HepG2 (cell line): Measurements from ENCODE around the gene TNKS1BP1. TPM values are rescaled to one million over a fixed set of nuclear protein-coding genes. Genes with fewer than 3 reads are reported as not detected.

ENCODE experiments used
- ATAC-seq: fragments of 200-7000 bp; cut with Tn5 transposase; 3 replicates; pipeline ENCODE4 v1.9.1; 2020; ENCODE audit warnings: mild to moderate bottlenecking, moderate library complexity
- BruUV-seq: library from RNA; stranded (reverse); fragments of 400-500 nt; replicated peaks from 2 replicates; lab custom pipeline; 2021; lab: Mats Ljungman, UMichigan
- CTCF ChIA-PET: fragments of 300-600 bp; formaldehyde crosslinking; extraction: SDS; loops from one replicate; lab custom pipeline; 2021; ENCODE audit warnings: low total read pairs, inconsistent platforms, low intra/inter-chr PET ratio; lab: Yijun Ruan, JAX
- POLR2A ChIA-PET: fragments of 350-600 bp; sonication (Branson Sonifier 250); formaldehyde crosslinking; loops from one replicate; lab custom pipeline; 2020; ENCODE audit warnings: antibody characterized with exemption, inconsistent platforms; lab: Yijun Ruan, JAX
- DNase-seq: peaks from one replicate; pipeline ENCODE4 v3.0.0-alpha.2; 2015; ENCODE audit warnings: low spot score
- FAIRE-seq: peaks from 3 replicates; lab custom pipeline; 2011; peaks lifted over from hg19 to GRCh38; lab: Jason Lieb, UNC
- H2AFZ ChIP-seq: one replicate; pipeline ENCODE4 v1.6.1; 2011; ENCODE audit warnings: low read length, inconsistent platforms
- H3K27ac ChIP-seq: fragments of 300-600 bp; 3 replicates; pipeline ENCODE4 v1.8.0; 2011; ENCODE audit warnings: mixed run types, mild to moderate bottlenecking, mixed read lengths, low read length, inconsistent platforms; ENCODE audit not compliant: insufficient read depth; ENCODE audit errors: extremely low read length
- H3K27me3 ChIP-seq, 2 experiments: fragments of 200-600 bp in 1 of 2; 2 replicates in 1 of 2; 3 replicates in 1 of 2; pipeline versions ENCODE4 v1.6.0 to v1.8.0; 2011; ENCODE audit warnings: low read length in 2 of 2, mild to moderate bottlenecking in 2 of 2, moderate library complexity in 2 of 2, inconsistent platforms in 1 of 2; ENCODE audit not compliant: insufficient read depth in 2 of 2, control insufficient read depth in 1 of 2
- H3K36me3 ChIP-seq, 2 experiments: fragments of 200-600 bp in 1 of 2; replicated peaks in 1 of 2; 2 replicates in 1 of 2; 3 replicates in 1 of 2; pipeline versions ENCODE4 v1.5.1 to v1.8.0; 2011; ENCODE audit warnings: low read length in 2 of 2, inconsistent platforms in 1 of 2; ENCODE audit not compliant: insufficient read depth in 2 of 2, control insufficient read depth in 1 of 2
- H3K4me1 ChIP-seq: 2 replicates; pipeline ENCODE4 v1.5.1; 2012; ENCODE audit warnings: low read length, inconsistent platforms; ENCODE audit not compliant: insufficient read depth
- H3K4me2 ChIP-seq: 2 replicates; pipeline ENCODE4 v1.6.0; 2011; ENCODE audit warnings: low read depth, low read length, inconsistent platforms
- H3K4me3 ChIP-seq, 3 experiments: fragments of 200-600 bp in 1 of 3; sonication (generic), shearing (Covaris generic) in 1 of 3; replicated peaks in 1 of 3; 2 replicates each; pipeline ENCODE4 v1.5.1; 2011 to 2016; ENCODE audit warnings: low read length in 3 of 3, inconsistent platforms in 2 of 3, low read depth in 2 of 3, mild to moderate bottlenecking in 2 of 3, control low read depth in 1 of 3, mixed read lengths in 1 of 3; ENCODE audit not compliant: insufficient read depth in 1 of 3
- H3K79me2 ChIP-seq: one replicate; pipeline ENCODE4 v1.6.1; 2011; ENCODE audit warnings: low read length, inconsistent platforms; ENCODE audit not compliant: insufficient read depth
- H3K9ac ChIP-seq: 2 replicates; pipeline ENCODE4 v1.6.0; 2011; ENCODE audit warnings: mild to moderate bottlenecking, low read depth, low read length, inconsistent platforms; ENCODE audit not compliant: insufficient read depth
- H3K9me3 ChIP-seq: 2 replicates; pipeline ENCODE4 v1.5.1; 2012; ENCODE audit warnings: mild to moderate bottlenecking, low read length
- H4K20me1 ChIP-seq: 2 replicates; pipeline ENCODE4 v1.6.0; 2011; ENCODE audit warnings: inconsistent platforms, mild to moderate bottlenecking, low read length, moderate library complexity; ENCODE audit not compliant: insufficient read depth
- FIP1L1 ChIP-seq: fragments of 200-400 bp; formaldehyde crosslinking; IDR thresholded peaks from 2 replicates; pipeline ENCODE4 v1.6.1; 2018; ENCODE audit warnings: low read depth, mild to moderate bottlenecking, low read length, moderate library complexity, borderline replicate concordance; ENCODE audit not compliant: insufficient read depth
- FOXM1 ChIP-seq: sonication (generic); formaldehyde crosslinking; IDR thresholded peaks from 2 replicates; pipeline ENCODE4 v1.5.0; 2020; ENCODE audit warnings: missing genetic modification reagents
- KMT2A ChIP-seq: sonication (generic); formaldehyde crosslinking; IDR thresholded peaks from 2 replicates; pipeline ENCODE4 v1.4.0; 2020; ENCODE audit warnings: missing genetic modification reagents
- LRRFIP1 ChIP-seq: sonication (generic); formaldehyde crosslinking; conservative IDR thresholded peaks from 2 replicates; pipeline ENCODE4 v1.4.0; 2020; ENCODE audit warnings: missing genetic modification reagents
- NFRKB ChIP-seq: fragments of 450-650 bp; IDR thresholded peaks from 2 replicates; pipeline ENCODE4 v1.6.1; 2017
- ONECUT2 ChIP-seq: sonication (generic); formaldehyde crosslinking; IDR thresholded peaks from 2 replicates; pipeline ENCODE4 v1.4.0; 2020; ENCODE audit warnings: missing genetic modification reagents
- SIN3A ChIP-seq: IDR thresholded peaks from 2 replicates; pipeline ENCODE4 v1.6.1; 2011; ENCODE audit warnings: low read depth, mild to moderate bottlenecking, control low read depth, low read length, borderline replicate concordance
- SMAD3 ChIP-seq: sonication (generic); formaldehyde crosslinking; IDR thresholded peaks from 2 replicates; pipeline ENCODE4 v1.4.0; 2020; ENCODE audit warnings: missing genetic modification reagents
- SOX5 ChIP-seq: IDR thresholded peaks from 2 replicates; pipeline ENCODE4 v1.6.1; 2016; ENCODE audit warnings: borderline replicate concordance
- TGIF2 ChIP-seq: IDR thresholded peaks from 2 replicates; pipeline ENCODE4 v1.6.1; 2016; ENCODE audit warnings: control low read depth, missing compliant biosample characterization
- TOE1 ChIP-seq: sonication (generic); formaldehyde crosslinking; IDR thresholded peaks from 2 replicates; pipeline ENCODE4 v1.4.0; 2020; ENCODE audit warnings: mild to moderate bottlenecking, missing genetic modification reagents
- ZFAT ChIP-seq: sonication (generic); formaldehyde crosslinking; conservative IDR thresholded peaks from 2 replicates; pipeline ENCODE4 v1.8.1; 2023; ENCODE audit warnings: missing genetic modification reagents, inconsistent platforms
- ZNF260 ChIP-seq: sonication (generic); formaldehyde crosslinking; IDR thresholded peaks from 2 replicates; pipeline ENCODE4 v1.4.0; 2020; ENCODE audit warnings: missing genetic modification reagents, low read depth, mild to moderate bottlenecking, borderline replicate concordance
- ZNF343 ChIP-seq: sonication (generic); formaldehyde crosslinking; IDR thresholded peaks from 2 replicates; pipeline ENCODE4 v1.4.0; 2020; ENCODE audit warnings: mild to moderate bottlenecking, missing genetic modification reagents
- ZNF382 ChIP-seq: sonication (generic); formaldehyde crosslinking; IDR thresholded peaks from 2 replicates; pipeline ENCODE4 v1.5.0; 2020; ENCODE audit warnings: missing genetic modification reagents, mild to moderate bottlenecking, borderline replicate concordance
- ZNF615 ChIP-seq: sonication (generic); formaldehyde crosslinking; IDR thresholded peaks from 2 replicates; pipeline ENCODE4 v1.5.0; 2020; ENCODE audit warnings: mild to moderate bottlenecking, missing genetic modification reagents, borderline replicate concordance
- ZNF850 ChIP-seq: sonication (generic); formaldehyde crosslinking; conservative IDR thresholded peaks from 2 replicates; pipeline ENCODE4 v1.9.0; 2021; ENCODE audit warnings: mild to moderate bottlenecking, missing genetic modification reagents
- WGBS: methylation state at CpG from one replicate; pipeline ENCODE4 v1.1.6; 2017; ENCODE audit warnings: low lambda C conversion rate; 5-methylcytosine and 5-hydroxymethylcytosine counted together
- in situ Hi-C: cut with HindIII; loops from 2 replicates; pipeline ENCODE4 v1.10.0; 2017; ENCODE audit warnings: low pct_unique_long_range_greater_than_20kb; ENCODE audit not compliant: extremely low pct_ligation_motif_present
- intact Hi-C: fragments of 100-400 bp; cut with micrococcal nuclease; formaldehyde crosslinking; loops from one replicate; pipeline ENCODE4 v1.10.0; 2022; ENCODE audit not compliant: unreplicated experiment
- polyA plus RNA-seq, 8 experiments: library from polyadenylated mRNA; depleted of rRNA in 3 of 8; stranded (reverse) in 7 of 8; unstranded in 1 of 8; fragments of >200 nt; fragmentation: Illumina TruSeq in 4 of 8; extraction: Trizol in 4 of 8; gene quantifications; 2 replicates each; pipeline versions ENCODE4 v1.2.1 to v1.2.3, GENCODE V29; 2011 to 2016; ENCODE audit warnings: low read depth in 4 of 8, missing spikeins in 1 of 8, mixed read lengths in 1 of 8; ENCODE audit not compliant: insufficient read depth in 1 of 8
- total RNA-seq, 5 experiments: library from RNA; depleted of rRNA; stranded (reverse); fragments of >200 nt; fragmentation: Illumina TruSeq; extraction: Trizol; gene quantifications; 2 replicates each; pipeline ENCODE4 v1.2.3, GENCODE V29; 2016; ENCODE audit warnings: low read depth in 1 of 5
- TF ChIP-seq, protein P1 (sequence below): IDR thresholded peaks from 2 replicates; pipeline ENCODE4 v1.6.1; 2016; ENCODE audit warnings: low read depth, borderline replicate concordance

Gene TNKS1BP1
- total and polyA plus RNA-seq, 2 of the 13 experiments (the other 11 are each of a cell fraction or from before 2014, with no cell fraction given): 13.7 to 15.0 TPM

- H3K4me2 ChIP-seq: no peak overlapping the region
- POLR2A ChIA-PET: no interaction called here
- in situ Hi-C loops: loop anchor here (10.0 kb wide), 1 partner anchor 509 kb away; no protein-coding TSS in a partner anchor
- no peaks in the 10 kb centered on the region for H3K9me3 ChIP-seq
- H2AFZ ChIP-seq: no peak overlapping the region
- ATAC-seq: no peak
- H4K20me1 ChIP-seq: no peaks in the 10 kb centered on the region
- H3K79me2 ChIP-seq: no peaks in the 10 kb centered on the region
- no peak overlapping the region for H3K27ac ChIP-seq
- H3K4me1 ChIP-seq: peaks cover 10% of the 10 kb centered on the region
- TF ChIP-seq ZFAT (CRISPR knock-in tag): no peak
- TF ChIP-seq TGIF2 (CRISPR knock-in tag): no peak
- no peak for TF ChIP-seq ZNF850 (CRISPR knock-in tag)
- TF ChIP-seq NFRKB: no peak
- no peak for TF ChIP-seq ONECUT2 (CRISPR knock-in tag)
- no peak for TF ChIP-seq ZNF615 (CRISPR knock-in tag)
- TF ChIP-seq TOE1 (CRISPR knock-in tag): no peak
- TF ChIP-seq, protein P1, sequence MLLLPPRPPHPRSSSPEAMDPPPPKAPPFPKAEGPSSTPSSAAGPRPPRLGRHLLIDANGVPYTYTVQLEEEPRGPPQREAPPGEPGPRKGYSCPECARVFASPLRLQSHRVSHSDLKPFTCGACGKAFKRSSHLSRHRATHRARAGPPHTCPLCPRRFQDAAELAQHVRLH: no peak
- TF ChIP-seq KMT2A (CRISPR knock-in tag): no peak
- TF ChIP-seq ZNF343 (CRISPR knock-in tag): no peak
- no peak for TF ChIP-seq SOX5 (CRISPR knock-in tag)
- no peak for TF ChIP-seq SIN3A
- no peak for TF ChIP-seq FIP1L1
- no peak for TF ChIP-seq ZNF260
- no peak for TF ChIP-seq FOXM1
- TF ChIP-seq LRRFIP1: no peak
- TF ChIP-seq SMAD3 (CRISPR knock-in tag): no peak
- no peak for TF ChIP-seq ZNF382
- TF ChIP-seq, all 625 proteins: peak for 0
- intact Hi-C loops: no loop called here
- H3K27me3 ChIP-seq: peaks cover 0 to 8% of the 10 kb centered on the region in 2 experiments; a peak in 4 of 5 replicates
- no peaks in the 10 kb centered on the region for H3K36me3 ChIP-seq
- CTCF ChIA-PET: no interaction called here
- no peak for FAIRE-seq
- no peak for DNase-seq
- 57% methylated on average over 4 of the region's 4 CpGs for WGBS
- no peak overlapping the region for H3K9ac ChIP-seq
- no TSS peak for BruUV-seq
- no peak overlapping the region for H3K4me3 ChIP-seq
Observed at GRCh38 chr11:57353852-57354251, 29.1 kb upstream of the TNKS1BP1 start.
